K562 (cell line): ENCODE results near the gene KRT71.
"Not testable (repeated sequence)": the region's sequence is repeated elsewhere in the genome, so short reads cannot be mapped to it uniquely, and the experiment has no call there.

ENCODE experiments used
- HIVEP1 ChIP-seq: fragments of 250-450 bp; sonication (Bioruptor Pico); IDR thresholded peaks from 2 replicates; pipeline ENCODE4 v1.4.0; 2020; ENCODE audit warnings: mild to moderate bottlenecking
- POLR2A ChIP-seq: fragments of 450-650 bp; conservative IDR thresholded peaks from 2 replicates; pipeline ENCODE4 v1.6.1; 2016
- TAF15 ChIP-seq: fragments of 200-400 bp; formaldehyde crosslinking; IDR thresholded peaks from 2 replicates; pipeline ENCODE4 v1.6.1; 2017; ENCODE audit warnings: mild to moderate bottlenecking, low read depth, low read length, moderate library complexity
- TAF7 ChIP-seq: fragments of 450-650 bp; IDR thresholded peaks from 2 replicates; pipeline ENCODE4 v1.6.1; 2016; ENCODE audit warnings: missing genetic modification characterization, missing compliant biosample characterization
- TBP ChIP-seq: optimal IDR thresholded peaks from 2 replicates; pipeline ENCODE3; 2011; ENCODE audit warnings: low read depth, low read length, improper control_type of control experiment
- ZBTB7A ChIP-seq: IDR thresholded peaks from 2 replicates; pipeline ENCODE4 v1.6.1; 2011; ENCODE audit warnings: low read depth, mild to moderate bottlenecking, low read length, moderate library complexity, borderline replicate concordance; ENCODE audit not compliant: control insufficient read depth
- TF ChIP-seq, protein P1 (sequence below), 3 experiments: IDR thresholded peaks in 2 of 3; conservative IDR thresholded peaks in 1 of 3; 2 replicates each; pipeline ENCODE4 v1.5.1; 2011 to 2012; ENCODE audit warnings: low read length in 3 of 3, mild to moderate bottlenecking in 3 of 3, control low read depth in 2 of 3, improper control_type of control experiment in 1 of 3, inconsistent platforms in 1 of 3, low read depth in 1 of 3, mixed read lengths in 1 of 3, moderate library complexity in 1 of 3; ENCODE audit not compliant: insufficient read depth in 2 of 3
- TF ChIP-seq, protein P2 (sequence below): fragments of 450-650 bp; formaldehyde crosslinking; IDR thresholded peaks from 2 replicates; pipeline ENCODE4 v1.4.0; 2020; ENCODE audit warnings: mild to moderate bottlenecking

DNA sequence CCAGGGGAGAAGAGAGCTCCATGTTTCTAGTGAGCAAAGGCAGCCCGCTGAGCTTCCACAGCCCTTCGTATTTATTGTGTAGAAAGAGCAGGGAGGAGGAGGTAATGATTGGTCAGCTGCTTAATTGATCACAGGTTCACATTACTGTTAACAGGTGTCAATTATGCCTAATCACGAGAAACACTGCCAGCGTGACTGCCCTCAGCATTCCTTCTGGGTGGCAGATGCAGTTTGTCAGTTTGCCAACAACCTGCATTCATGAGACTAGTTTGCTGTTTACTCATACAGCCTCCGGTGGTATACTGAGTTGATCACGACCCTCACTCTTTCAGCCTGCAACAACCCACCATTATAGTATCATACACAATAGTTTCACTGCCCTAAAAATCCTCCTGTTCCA lies 52.4 kb downstream of the KRT71 start:
- TF ChIP-seq, protein P1, sequence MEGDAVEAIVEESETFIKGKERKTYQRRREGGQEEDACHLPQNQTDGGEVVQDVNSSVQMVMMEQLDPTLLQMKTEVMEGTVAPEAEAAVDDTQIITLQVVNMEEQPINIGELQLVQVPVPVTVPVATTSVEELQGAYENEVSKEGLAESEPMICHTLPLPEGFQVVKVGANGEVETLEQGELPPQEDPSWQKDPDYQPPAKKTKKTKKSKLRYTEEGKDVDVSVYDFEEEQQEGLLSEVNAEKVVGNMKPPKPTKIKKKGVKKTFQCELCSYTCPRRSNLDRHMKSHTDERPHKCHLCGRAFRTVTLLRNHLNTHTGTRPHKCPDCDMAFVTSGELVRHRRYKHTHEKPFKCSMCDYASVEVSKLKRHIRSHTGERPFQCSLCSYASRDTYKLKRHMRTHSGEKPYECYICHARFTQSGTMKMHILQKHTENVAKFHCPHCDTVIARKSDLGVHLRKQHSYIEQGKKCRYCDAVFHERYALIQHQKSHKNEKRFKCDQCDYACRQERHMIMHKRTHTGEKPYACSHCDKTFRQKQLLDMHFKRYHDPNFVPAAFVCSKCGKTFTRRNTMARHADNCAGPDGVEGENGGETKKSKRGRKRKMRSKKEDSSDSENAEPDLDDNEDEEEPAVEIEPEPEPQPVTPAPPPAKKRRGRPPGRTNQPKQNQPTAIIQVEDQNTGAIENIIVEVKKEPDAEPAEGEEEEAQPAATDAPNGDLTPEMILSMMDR (IDR thresholded peaks at IDR 0.05 in 2 of 3, conservative IDR thresholded peaks at IDR 0.05 in 1 of 3; ENCODE audit: insufficient read depth in 2 of 3, low read depth in 1 of 3, low read length in 3 of 3) = not testable (repeated sequence)
- TF ChIP-seq, protein P2, sequence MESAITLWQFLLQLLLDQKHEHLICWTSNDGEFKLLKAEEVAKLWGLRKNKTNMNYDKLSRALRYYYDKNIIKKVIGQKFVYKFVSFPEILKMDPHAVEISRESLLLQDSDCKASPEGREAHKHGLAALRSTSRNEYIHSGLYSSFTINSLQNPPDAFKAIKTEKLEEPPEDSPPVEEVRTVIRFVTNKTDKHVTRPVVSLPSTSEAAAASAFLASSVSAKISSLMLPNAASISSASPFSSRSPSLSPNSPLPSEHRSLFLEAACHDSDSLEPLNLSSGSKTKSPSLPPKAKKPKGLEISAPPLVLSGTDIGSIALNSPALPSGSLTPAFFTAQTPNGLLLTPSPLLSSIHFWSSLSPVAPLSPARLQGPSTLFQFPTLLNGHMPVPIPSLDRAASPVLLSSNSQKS (CRISPR knock-in tag) = not testable (repeated sequence)
- not testable (repeated sequence) for TF ChIP-seq ZBTB7A; POLR2A; TAF7 (tag); TAF15; TBP; HIVEP1
